Measurements from ENCODE around the gene NCDN. TPM values are rescaled to one million over a fixed set of nuclear protein-coding genes. Genes with fewer than 3 reads are reported as not detected.

Gene NCDN
- total and polyA plus RNA-seq, 2 of the 8 experiments (the other 6 are each of a cell fraction or from before 2014, with no cell fraction given): 26.2 to 35.4 TPM

DNA sequence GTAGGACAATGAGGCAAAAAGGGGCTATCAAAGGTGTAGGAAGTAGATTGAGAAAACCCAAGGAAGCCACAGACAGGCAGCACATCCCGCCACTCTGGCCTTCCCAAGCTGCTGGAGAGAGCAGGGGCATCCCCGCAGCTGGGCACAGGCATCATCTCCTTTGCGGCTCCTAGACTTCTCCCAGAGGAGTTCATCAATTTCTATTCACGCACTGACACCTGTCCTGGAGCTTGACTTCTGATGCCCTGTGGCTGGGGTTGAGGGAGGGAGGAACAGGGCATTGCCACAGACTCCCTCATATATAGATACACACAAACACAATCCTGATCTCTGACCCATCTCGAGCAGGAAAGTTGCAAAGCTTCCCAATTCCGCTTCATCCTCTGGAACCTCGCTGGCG lies 13.7 kb downstream of the NCDN start:
- no peak overlapping the region for H3K18ac ChIP-seq (ENCODE audit: extremely low read depth, low read length)
- no peaks in the 10 kb centered on the region for H3K79me2 ChIP-seq (ENCODE audit: control insufficient read depth in 1 of 2, insufficient read depth in 2 of 2, low read length in 2 of 2)
- no peak for DNase-seq (ENCODE audit: low read depth in 1 of 2, low spot score in 2 of 2)
- peaks cover 4 to 18% (median 12%) of the 10 kb centered on the region in 4 experiments for H3K4me1 ChIP-seq (replicated peaks in 1 of 4; ENCODE audit: control insufficient read depth in 3 of 4, insufficient read depth in 4 of 4, low read length in 3 of 4)
- H2AK5ac ChIP-seq (ENCODE audit: low read depth, low read length): no peak overlapping the region
- no peak overlapping the region for H2BK12ac ChIP-seq (ENCODE audit: low read depth, low read length)
- H3K9ac ChIP-seq (replicated peaks in 1 of 4; ENCODE audit: extremely low read depth in 1 of 4, low read depth in 3 of 4, low read length in 3 of 4): no peak overlapping the region
- no peak overlapping the region for H3K14ac ChIP-seq (ENCODE audit: insufficient read length)
- H3K36me3 ChIP-seq (ENCODE audit: control insufficient read depth in 2 of 4, insufficient read depth in 4 of 4, low read length in 3 of 4): peaks cover 0 to 11% (median 0%) of the 10 kb centered on the region in 4 experiments; a peak in 2 of 8 replicates
- H3K27me3 ChIP-seq (replicated peaks in 1 of 4; ENCODE audit: control insufficient read depth in 3 of 4, extremely low read depth in 1 of 4, insufficient read depth in 3 of 4, low read length in 3 of 4): peaks cover 47 to 70% (median 61%) of the 10 kb centered on the region in 4 experiments
- no peak overlapping the region for H3K27ac ChIP-seq (ENCODE audit: low read depth, low read length)
- no peak overlapping the region for H3K56ac ChIP-seq (replicated peaks; ENCODE audit: insufficient read length, low read depth, low read length)
- H3K23ac ChIP-seq (ENCODE audit: insufficient read length): no peak overlapping the region
- no peak overlapping the region for H2BK120ac ChIP-seq (replicated peaks; ENCODE audit: low read depth, low read length)
- no peak overlapping the region for H2BK20ac ChIP-seq (ENCODE audit: low read length)
- peaks cover 2 to 24% of the 10 kb centered on the region in 2 experiments for H4K20me1 ChIP-seq (replicated peaks in 1 of 2; ENCODE audit: control insufficient read depth in 1 of 2, insufficient read depth in 2 of 2, low read length in 2 of 2)
- H2BK15ac ChIP-seq (ENCODE audit: low read length): no peak overlapping the region
- no peak overlapping the region for H4K5ac ChIP-seq (ENCODE audit: insufficient read length, low read depth, low read length)
- no peak overlapping the region for H3K4me2 ChIP-seq (ENCODE audit: insufficient read depth in 1 of 2, low read depth in 2 of 2, low read length in 2 of 2)
- no peak overlapping the region for H2BK5ac ChIP-seq (ENCODE audit: low read depth, low read length)
- FAIRE-seq: no peak
- H4K8ac ChIP-seq (ENCODE audit: extremely low read depth, insufficient read depth, low read length): no peak overlapping the region
- WGBS, 2 experiments (ENCODE audit: extremely low coverage in 1 of 2, insufficient coverage in 1 of 2, insufficient read length in 1 of 2, insufficient replicate concordance in 2 of 2, low coverage in 1 of 2, low lambda C conversion rate in 2 of 2, missing lambda C conversion rate in 1 of 2): 79% methylated on average over 8 of the region's 8 CpGs; no CpG with 5 or more reads in 1 of the 2 experiments
- no peak overlapping the region for H3K4me3 ChIP-seq (ENCODE audit: extremely low read depth in 1 of 4, insufficient read depth in 2 of 4, low read depth in 3 of 4, low read length in 4 of 4)
- ChIA-PET CTCF (ENCODE audit: partially characterized antibody) (interaction anchor here (0.9 to 7.3 kb wide), 13 partner anchors 8 to 596 kb away, joined by 3 to 81 read pairs (median 4); partner anchors contain the start of gene C1orf216), POLR2A (ENCODE audit: partially characterized antibody) (interaction anchor here (0.8 to 2.9 kb wide), 5 partner anchors 10 to 160 kb away, joined by 3 to 13 read pairs (median 3); partner anchors contain the start of genes C1orf216 and KIAA0319L)
- no peak overlapping the region for H4K91ac ChIP-seq (replicated peaks; ENCODE audit: insufficient read length, low read length)
- H2AFZ ChIP-seq (ENCODE audit: low read length): no peak overlapping the region
- no peaks in the 10 kb centered on the region for H3K79me1 ChIP-seq (ENCODE audit: low read depth, low read length)
- no peaks in the 10 kb centered on the region for H3K9me3 ChIP-seq (ENCODE audit: insufficient read depth in 2 of 2, low read depth in 1 of 2, low read length in 1 of 2)
- peaks cover 11% of the 10 kb centered on the region for H3K23me2 ChIP-seq (ENCODE audit: low read depth, low read length)
- no peak overlapping the region for H3K4ac ChIP-seq (replicated peaks; ENCODE audit: insufficient read length, low read depth, low read length)
- TF ChIP-seq SIN3A (conservative IDR thresholded peaks at IDR 0.05 in 1 of 2, IDR thresholded peaks at IDR 0.05 in 1 of 2; ENCODE audit: low read depth in 1 of 2, low read length in 2 of 2) (no peak), POLR2A (IDR thresholded peaks at IDR 0.05; ENCODE audit: control extremely low read depth in 1 of 2, low read depth in 2 of 2, low read length in 2 of 2) (no peak), RNF2 (IDR thresholded peaks at IDR 0.05; ENCODE audit: borderline replicate concordance, low read depth, low read length, missing control alignments, poor library complexity, severe bottlenecking) (no peak), RAD21 (IDR thresholded peaks at IDR 0.05 in 1 of 2, conservative IDR thresholded peaks at IDR 0.05 in 1 of 2; ENCODE audit: low read depth in 2 of 2, low read length in 2 of 2) (no peak), RBBP5 (IDR thresholded peaks at IDR 0.05; ENCODE audit: borderline replicate concordance, low read depth, low read length) (no peak), FOSL1 (IDR thresholded peaks at IDR 0.05; ENCODE audit: insufficient read depth, low read depth, low read length) (no peak), JUN (IDR thresholded peaks at IDR 0.05; ENCODE audit: low read depth, low read length) (no peak), PHF8 (conservative IDR thresholded peaks at IDR 0.05; ENCODE audit: low read depth, low read length) (no peak)
- TF ChIP-seq, protein P1, sequence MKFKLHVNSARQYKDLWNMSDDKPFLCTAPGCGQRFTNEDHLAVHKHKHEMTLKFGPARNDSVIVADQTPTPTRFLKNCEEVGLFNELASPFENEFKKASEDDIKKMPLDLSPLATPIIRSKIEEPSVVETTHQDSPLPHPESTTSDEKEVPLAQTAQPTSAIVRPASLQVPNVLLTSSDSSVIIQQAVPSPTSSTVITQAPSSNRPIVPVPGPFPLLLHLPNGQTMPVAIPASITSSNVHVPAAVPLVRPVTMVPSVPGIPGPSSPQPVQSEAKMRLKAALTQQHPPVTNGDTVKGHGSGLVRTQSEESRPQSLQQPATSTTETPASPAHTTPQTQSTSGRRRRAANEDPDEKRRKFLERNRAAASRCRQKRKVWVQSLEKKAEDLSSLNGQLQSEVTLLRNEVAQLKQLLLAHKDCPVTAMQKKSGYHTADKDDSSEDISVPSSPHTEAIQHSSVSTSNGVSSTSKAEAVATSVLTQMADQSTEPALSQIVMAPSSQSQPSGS (IDR thresholded peaks at IDR 0.05; ENCODE audit: low read length): no peak
- TF ChIP-seq, protein P2, sequence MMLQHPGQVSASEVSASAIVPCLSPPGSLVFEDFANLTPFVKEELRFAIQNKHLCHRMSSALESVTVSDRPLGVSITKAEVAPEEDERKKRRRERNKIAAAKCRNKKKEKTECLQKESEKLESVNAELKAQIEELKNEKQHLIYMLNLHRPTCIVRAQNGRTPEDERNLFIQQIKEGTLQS (IDR thresholded peaks at IDR 0.05; ENCODE audit: insufficient read depth, low read depth, low read length): no peak

Data from H1 (cell line).